Gastrocnemius medialis (tissue), 4 donors: ENCODE results near the gene SYTL1. TPM values are rescaled to one million over a fixed set of nuclear protein-coding genes. Genes with fewer than 3 reads are reported as not detected.

Source experiments
- ATAC-seq, 2 donors: fragments of 150-250 bp; one replicate each; pipeline ENCODE4 v1.9.1; 2016
- DNase-seq, 2 donors: peaks; one replicate each; pipeline ENCODE4 v3.0.0-alpha.2; 2019
- H3K27ac ChIP-seq, 4 donors: fragments of 200-600 bp; sonication (generic); 1 replicate in 1 of 4; 2 replicates in 3 of 4; pipeline ENCODE4 v1.5.1; 2016 to 2018; ENCODE audit warnings: mild to moderate bottlenecking in 2 of 4, moderate library complexity in 1 of 4
- H3K27me3 ChIP-seq, 3 donors: fragments of 200-600 bp; sonication (generic) in 2 of 3; 1 replicate in 1 of 3; 2 replicates in 2 of 3; pipeline versions ENCODE4 v1.5.1 to v1.6.0; 2016 to 2019; ENCODE audit warnings: mild to moderate bottlenecking in 1 of 3, moderate library complexity in 1 of 3
- H3K36me3 ChIP-seq, 2 donors: fragments of 200-600 bp; sonication (generic) in 1 of 2; one replicate each; pipeline ENCODE4 v1.5.1; 2017 to 2018
- H3K4me1 ChIP-seq, 2 donors: fragments of 200-600 bp; sonication (generic) in 1 of 2; one replicate each; pipeline ENCODE4 v1.5.1; 2016 to 2017; ENCODE audit warnings: mild to moderate bottlenecking in 2 of 2
- H3K4me3 ChIP-seq, 4 donors: fragments of 200-600 bp; sonication (generic) in 3 of 4; 1 replicate in 1 of 4; 2 replicates in 3 of 4; pipeline ENCODE4 v1.5.1; 2016 to 2019; ENCODE audit warnings: mild to moderate bottlenecking in 2 of 4
- H3K9me3 ChIP-seq, 3 donors: fragments of 200-600 bp; sonication (generic) in 2 of 3; 1 replicate in 1 of 3; 2 replicates in 2 of 3; pipeline ENCODE4 v1.5.1; 2016 to 2019
- POLR2A ChIP-seq, 2 donors: fragments of 450-650 bp; IDR thresholded peaks; one replicate each; pipeline ENCODE4 v1.6.1; 2017; ENCODE audit warnings: antibody characterized with exemption in 2 of 2, mild to moderate bottlenecking in 2 of 2, moderate library complexity in 2 of 2
- in situ Hi-C, 4 donors: fragments of 200-750 bp; cut with MboI; loops; one replicate each; pipeline versions ENCODE4 v1.15.0 to v1.8.0; 2017; ENCODE audit warnings: low sequenced_read_pairs in 4 of 4
- intact Hi-C: fragments of 100-400 bp; cut with DNase I; formaldehyde crosslinking; loops from one replicate; pipeline ENCODE4 v1.15.1; 2023; ENCODE audit warnings: low total_unique reads
- total RNA-seq, 4 donors: library from RNA; depleted of rRNA; stranded (reverse); fragments of >200 nt; gene quantifications; one replicate each; pipeline versions ENCODE4 v1.1.0 to v1.2.3, GENCODE V29; 2016
- TF ChIP-seq, protein P1 (sequence below), 5 experiments: fragments of 450-650 bp in 3 of 5; fragments of 200-600 bp in 2 of 5; sonication (generic) in 2 of 5; IDR thresholded peaks in 4 of 5; conservative IDR thresholded peaks in 1 of 5; 1 replicate in 4 of 5; 2 replicates in 1 of 5; pipeline ENCODE4 v1.5.1; 2016 to 2019; ENCODE audit warnings: antibody characterized with exemption in 5 of 5, mild to moderate bottlenecking in 3 of 5, moderate library complexity in 3 of 5

SYTL1 gene
- total RNA-seq, 4 donors from 2014 or later: 0.66 TPM; not detected in 3

DNA sequence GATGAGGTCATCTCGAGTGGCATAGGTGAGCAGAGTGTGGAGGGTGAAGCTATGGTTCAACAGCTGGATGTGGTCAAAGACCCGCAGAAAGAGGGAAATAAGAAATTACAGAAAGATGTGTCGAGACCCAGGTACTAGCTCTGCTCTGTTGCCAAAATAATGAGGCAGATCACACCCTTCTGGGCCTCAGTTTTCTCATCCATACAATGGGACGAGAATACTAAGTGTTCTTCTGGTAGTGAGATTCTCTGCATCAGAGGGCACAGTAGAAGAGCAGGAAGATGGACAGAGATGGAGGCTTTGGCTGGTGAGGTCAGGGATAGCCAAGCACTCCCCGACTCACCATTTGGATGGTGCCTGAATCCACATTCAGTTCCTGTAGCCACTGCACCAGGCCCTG is 13.9 kb downstream of the SYTL1 start:
- Histone ChIP-seq H3K27ac (no peak overlapping the region), H3K9me3 (no peaks in the 10 kb centered on the region), H3K4me1 (peaks cover 4 to 8% of the 10 kb centered on the region in 2 donors), H3K27me3 (peaks cover 3 to 11% (median 10%) of the 10 kb centered on the region in 3 donors), H3K36me3 (peaks cover 0 to 40% of the 10 kb centered on the region in 2 donors), H3K4me3 (no peak overlapping the region)
- in situ Hi-C loops: loop anchor here in 2 of 4 donors (5.0 kb wide), 1 partner anchor 37 kb away; the partner anchor contains the start of gene GPR3 (in 2 of the 2)
- ATAC-seq: no peak
- intact Hi-C loops: no loop called here
- TF ChIP-seq, protein P1, sequence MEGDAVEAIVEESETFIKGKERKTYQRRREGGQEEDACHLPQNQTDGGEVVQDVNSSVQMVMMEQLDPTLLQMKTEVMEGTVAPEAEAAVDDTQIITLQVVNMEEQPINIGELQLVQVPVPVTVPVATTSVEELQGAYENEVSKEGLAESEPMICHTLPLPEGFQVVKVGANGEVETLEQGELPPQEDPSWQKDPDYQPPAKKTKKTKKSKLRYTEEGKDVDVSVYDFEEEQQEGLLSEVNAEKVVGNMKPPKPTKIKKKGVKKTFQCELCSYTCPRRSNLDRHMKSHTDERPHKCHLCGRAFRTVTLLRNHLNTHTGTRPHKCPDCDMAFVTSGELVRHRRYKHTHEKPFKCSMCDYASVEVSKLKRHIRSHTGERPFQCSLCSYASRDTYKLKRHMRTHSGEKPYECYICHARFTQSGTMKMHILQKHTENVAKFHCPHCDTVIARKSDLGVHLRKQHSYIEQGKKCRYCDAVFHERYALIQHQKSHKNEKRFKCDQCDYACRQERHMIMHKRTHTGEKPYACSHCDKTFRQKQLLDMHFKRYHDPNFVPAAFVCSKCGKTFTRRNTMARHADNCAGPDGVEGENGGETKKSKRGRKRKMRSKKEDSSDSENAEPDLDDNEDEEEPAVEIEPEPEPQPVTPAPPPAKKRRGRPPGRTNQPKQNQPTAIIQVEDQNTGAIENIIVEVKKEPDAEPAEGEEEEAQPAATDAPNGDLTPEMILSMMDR (IDR thresholded peaks at IDR 0.05 in 4 of 5, conservative IDR thresholded peaks at IDR 0.05 in 1 of 5): no peak
- TF ChIP-seq POLR2A (IDR thresholded peaks at IDR 0.05): no peak
- DNase-seq: no peak

GRCh38 chr1:27356277-27356618 is 14.4 kb downstream of the SYTL1 start:
- no peak overlapping the region for H3K4me3 ChIP-seq
- in situ Hi-C loops: loop anchor here in 2 of 4 donors (5.0 kb wide), 1 partner anchor 36 kb away; the partner anchor contains the start of gene GPR3 (in 2 of the 2)
- intact Hi-C loops: no loop called here
- no peak for TF ChIP-seq POLR2A (IDR thresholded peaks at IDR 0.05)
- TF ChIP-seq, protein P1 (IDR thresholded peaks at IDR 0.05 in 4 of 5, conservative IDR thresholded peaks at IDR 0.05 in 1 of 5): no peak
- H3K36me3 ChIP-seq: peaks cover 0 to 46% of the 10 kb centered on the region in 2 donors
- no peak for DNase-seq
- peaks cover 0 to 5% (median 5%) of the 10 kb centered on the region in 3 donors for H3K27me3 ChIP-seq
- no peak overlapping the region for H3K27ac ChIP-seq
- H3K4me1 ChIP-seq: peaks cover 3 to 4% of the 10 kb centered on the region in 2 donors
- no peak for ATAC-seq
- no peaks in the 10 kb centered on the region for H3K9me3 ChIP-seq

GRCh38 chr1:27356619-27357280 is 14.9 kb downstream of the SYTL1 start:
- Histone ChIP-seq H3K36me3 (peaks cover 0 to 51% of the 10 kb centered on the region in 2 donors), H3K27ac (no peak overlapping the region), H3K4me3 (no peak overlapping the region), H3K4me1 (no peaks in the 10 kb centered on the region), H3K27me3 (no peaks in the 10 kb centered on the region), H3K9me3 (no peaks in the 10 kb centered on the region)
- no peak for DNase-seq
- intact Hi-C loops (loop anchor here (1.0 kb wide), 2 partner anchors 32 to 39 kb away; no protein-coding TSS in a partner anchor), in situ Hi-C loops (loop anchor here in 2 of 4 donors (5.0 kb wide), 1 partner anchor 36 kb away; the partner anchor contains the start of gene GPR3 (in 2 of the 2))
- no peak for ATAC-seq
- TF ChIP-seq, protein P1 (IDR thresholded peaks at IDR 0.05 in 4 of 5, conservative IDR thresholded peaks at IDR 0.05 in 1 of 5): no peak
- no peak for TF ChIP-seq POLR2A (IDR thresholded peaks at IDR 0.05)

DNA sequence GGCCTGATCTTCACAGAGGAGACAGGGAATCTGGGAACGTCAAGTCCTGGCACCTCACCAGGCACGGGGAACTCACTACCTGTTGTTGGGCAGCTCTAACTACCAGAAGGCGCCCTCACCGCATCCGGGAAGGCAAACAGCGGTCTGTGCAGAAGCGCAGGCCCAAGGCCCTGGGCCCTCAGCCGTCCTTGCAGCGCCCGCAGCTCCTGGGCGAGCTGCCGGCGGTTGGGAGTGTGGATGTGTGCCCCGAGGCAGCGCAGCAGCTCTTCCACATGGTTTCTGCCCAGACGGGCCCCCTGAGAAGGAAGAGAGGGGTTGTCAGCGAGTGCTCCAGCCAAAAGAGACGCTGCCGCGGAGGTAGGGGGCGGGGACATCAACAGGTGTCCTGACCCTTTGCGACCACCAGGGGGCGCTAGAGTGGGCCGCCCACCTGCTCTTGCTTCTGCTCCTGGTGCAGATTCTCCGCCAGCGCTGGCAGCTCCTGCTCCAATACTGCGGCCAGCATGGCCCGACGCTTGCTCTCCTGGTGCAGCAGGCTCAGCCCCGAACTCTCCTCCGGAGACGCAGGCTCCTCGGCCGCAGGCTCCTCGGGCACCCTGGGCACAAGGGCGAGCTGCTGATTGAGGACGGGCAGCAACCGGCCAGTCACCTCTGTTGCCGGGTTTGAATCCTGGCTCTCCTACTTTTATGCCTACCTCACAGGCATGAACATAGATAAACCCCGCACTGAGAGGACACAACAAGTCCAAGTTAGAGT is 15.6 kb downstream of the SYTL1 start:
- intact Hi-C loops (loop anchor here (1.0 kb wide), 2 partner anchors 31 to 38 kb away; no protein-coding TSS in a partner anchor), in situ Hi-C loops (loop anchor here in 2 of 4 donors (5.0 kb wide), 1 partner anchor 35 kb away; the partner anchor contains the start of gene GPR3 (in 2 of the 2))
- Histone ChIP-seq H3K9me3 (no peaks in the 10 kb centered on the region), H3K36me3 (peaks cover 0 to 58% of the 10 kb centered on the region in 2 donors), H3K27me3 (no peaks in the 10 kb centered on the region), H3K4me3 (no peak overlapping the region), H3K4me1 (no peaks in the 10 kb centered on the region), H3K27ac (no peak overlapping the region)
- ATAC-seq (peak; percentile 73 to 94), DNase-seq (peak; percentile 54 to 73)
- TF ChIP-seq, protein P1 (IDR thresholded peaks at IDR 0.05 in 4 of 5, conservative IDR thresholded peaks at IDR 0.05 in 1 of 5): peak; percentile 94 to 98 (median 98)
- no peak for TF ChIP-seq POLR2A (IDR thresholded peaks at IDR 0.05)
